HuH-7.5 (cell line): ENCODE data around the gene SLC7A6.

Experiments used
- DNase-seq: peaks from one replicate; pipeline ENCODE4 v3.0.0; 2011; ENCODE audit warnings: low spot score

The SLC7A6 gene

GRCh38 chr16:68235108-68235886, 29.0 kb upstream of the SLC7A6 start:
- DNase-seq: no peak

- no peak for DNase-seq
Observed at GRCh38 chr16:68235887-68236136, 28.5 kb upstream of the SLC7A6 start, which contains the start of gene ESRP2. Gene ESRP2, minus strand, starts transcription at chr16:68236127. Its CDS starts 82 bp downstream, at chr16:68236045.

GRCh38 chr16:68236137-68236825, 28.0 kb upstream of the SLC7A6 start:
- DNase-seq: peak; percentile 80

- no peak for DNase-seq
Observed at GRCh38 chr16:68236826-68237242, 27.5 kb upstream of the SLC7A6 start.

GRCh38 chr16:68237243-68238028, 26.9 kb upstream of the SLC7A6 start:
- DNase-seq: peak; percentile 97

GRCh38 chr16:68238029-68238345, 26.3 kb upstream of the SLC7A6 start:
- no peak for DNase-seq

GRCh38 chr16:68242085-68242484, 22.2 kb upstream of the SLC7A6 start:
- no peak for DNase-seq

- DNase-seq: no peak
Observed at GRCh38 chr16:68242926-68243858, 21.1 kb upstream of the SLC7A6 start.

- DNase-seq: no peak
Observed at GRCh38 chr16:68244481-68244902, 19.8 kb upstream of the SLC7A6 start.

- peak; percentile 95 for DNase-seq
Observed at GRCh38 chr16:68244903-68245853, 19.1 kb upstream of the SLC7A6 start, which contains the start of gene PLA2G15. Gene PLA2G15, plus strand, starts transcription at chr16:68245373. Its CDS starts 54 bp downstream, at chr16:68245427.

- no peak for DNase-seq
Observed at GRCh38 chr16:68246121-68246520, 18.2 kb upstream of the SLC7A6 start.

- no peak for DNase-seq
Observed at GRCh38 chr16:68246666-68247065, 17.7 kb upstream of the SLC7A6 start.

GRCh38 chr16:68247400-68247799, 16.9 kb upstream of the SLC7A6 start:
- DNase-seq: no peak

- DNase-seq: no peak
Observed at GRCh38 chr16:68247932-68248331, 16.4 kb upstream of the SLC7A6 start.

GRCh38 chr16:68249371-68249770, 15.0 kb upstream of the SLC7A6 start:
- DNase-seq: no peak

- no peak for DNase-seq
Observed at GRCh38 chr16:68250951-68251350, 13.4 kb upstream of the SLC7A6 start.

- DNase-seq: no peak
Observed at GRCh38 chr16:68251832-68252231, 12.5 kb upstream of the SLC7A6 start.

GRCh38 chr16:68252383-68252782, 11.9 kb upstream of the SLC7A6 start:
- no peak for DNase-seq

GRCh38 chr16:68253721-68254120, 10.6 kb upstream of the SLC7A6 start:
- DNase-seq: no peak

- DNase-seq: no peak
Observed at GRCh38 chr16:68255712-68256111, 8.6 kb upstream of the SLC7A6 start.
